ENCODE measurements around the gene FCN1.

Gene FCN1

DNA sequence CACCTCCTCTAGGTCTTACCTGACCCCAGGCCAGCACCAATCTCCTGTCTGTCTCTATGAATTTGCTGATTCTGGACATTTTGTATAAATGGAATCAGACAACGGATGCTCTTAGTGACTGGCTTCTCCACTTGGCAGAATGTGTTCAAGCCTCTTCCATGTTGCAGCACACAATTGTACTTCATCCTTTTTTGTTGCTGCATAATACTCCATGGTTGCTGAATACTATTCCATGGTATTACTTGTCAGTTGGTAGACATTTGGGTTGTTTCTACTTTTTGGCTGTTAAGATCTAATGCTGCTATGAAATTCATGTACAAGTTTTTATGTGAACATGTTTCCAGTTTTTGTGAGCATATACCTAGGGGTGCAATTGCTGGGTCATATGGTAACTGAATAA lies 34.3 kb upstream of the FCN1 start:
- no peak for DNase-seq (ENCODE audit: low read depth, low spot score)

DNA sequence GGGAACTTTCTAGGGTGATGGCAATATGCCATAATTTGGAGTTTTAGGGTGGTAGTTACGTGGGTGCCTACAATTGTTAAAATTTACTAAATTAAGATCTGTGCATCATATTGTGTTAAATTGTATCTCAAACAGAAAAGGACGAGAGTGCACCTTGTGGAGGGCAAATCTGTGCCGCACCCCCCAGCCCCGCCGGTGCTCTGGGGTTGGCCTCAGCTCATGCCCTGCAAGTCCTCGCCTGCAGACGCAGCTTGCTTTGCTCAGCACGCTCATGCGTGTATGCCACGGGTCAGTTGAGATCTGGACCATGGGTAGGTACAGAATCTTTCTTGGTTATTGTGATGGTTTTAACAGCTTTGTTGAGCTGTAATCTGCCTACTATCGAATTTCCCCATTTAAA lies 33.7 kb upstream of the FCN1 start:
- DNase-seq (ENCODE audit: low read depth, low spot score): no peak

DNA sequence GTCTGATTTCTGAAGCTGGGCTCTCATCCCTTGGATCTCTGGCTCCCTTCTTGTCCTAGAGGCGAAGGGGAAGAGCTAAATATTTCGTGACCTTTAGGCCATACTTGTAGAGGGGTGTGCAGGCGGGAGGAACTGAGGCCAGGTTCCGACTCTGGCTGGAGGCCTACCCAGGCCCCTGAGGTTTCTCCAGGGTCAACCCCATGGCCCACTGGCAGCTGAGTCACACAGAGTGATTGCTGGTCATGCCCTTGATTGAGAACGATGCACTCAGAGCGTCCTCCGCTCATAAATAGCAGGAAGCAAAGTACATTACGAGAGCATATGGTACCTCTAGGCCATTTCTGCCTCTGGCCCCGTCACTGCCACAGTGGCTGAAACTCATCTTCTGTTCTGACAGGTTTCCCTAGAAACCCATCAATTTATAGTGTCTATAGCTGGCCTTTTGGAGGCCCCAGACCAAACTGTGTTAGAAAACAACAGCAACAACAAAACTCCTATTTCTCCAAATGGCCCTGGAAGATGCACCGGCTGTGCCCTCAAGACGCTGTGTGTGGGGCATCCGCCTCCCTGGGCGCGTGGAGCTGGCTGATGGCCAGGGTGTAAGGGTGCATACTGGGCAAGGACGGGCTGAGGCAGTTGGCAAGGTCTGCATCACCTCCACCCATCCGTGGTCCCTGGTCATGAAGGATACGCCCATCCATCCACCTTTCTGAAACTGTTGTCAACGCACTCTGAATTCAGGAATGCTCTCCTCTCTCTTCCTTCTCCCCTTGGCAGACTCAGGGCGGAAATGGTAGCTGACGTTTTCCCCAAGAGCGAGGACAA lies 32.9 kb upstream of the FCN1 start:
- DNase-seq (ENCODE audit: low read depth, low spot score): no peak

DNA sequence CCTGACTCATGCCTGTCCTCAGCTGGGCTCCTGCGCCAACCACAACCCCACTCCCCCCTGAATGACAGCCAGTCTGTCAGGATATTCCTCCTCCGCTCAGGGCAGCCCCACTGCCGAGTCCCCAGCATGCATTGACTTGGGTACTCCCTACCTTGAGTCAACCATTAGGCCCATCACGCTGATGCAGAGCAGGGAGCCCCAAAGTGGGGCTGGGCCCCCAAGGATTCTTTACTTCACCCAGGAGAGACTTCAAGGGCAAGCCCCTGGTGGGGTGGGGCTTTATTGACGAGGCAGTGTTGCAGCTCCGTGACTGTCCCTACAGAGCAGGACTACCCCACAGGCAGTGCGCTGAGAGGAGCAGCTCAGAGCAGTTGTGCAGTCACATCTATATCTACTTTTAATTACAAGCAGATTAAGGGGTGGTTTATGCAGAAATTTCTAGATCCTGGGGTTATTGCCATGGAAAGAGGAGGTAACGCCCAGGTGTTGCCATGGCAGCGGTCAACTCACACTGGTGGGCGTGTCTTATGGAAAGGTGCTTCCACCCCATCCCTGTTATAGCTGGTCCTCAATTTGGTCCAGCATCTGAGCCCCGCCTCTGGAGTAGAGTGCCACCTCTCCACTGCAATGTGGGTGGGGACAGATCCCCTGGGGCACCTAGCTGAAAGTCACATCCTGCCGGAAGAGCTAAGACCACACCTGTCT lies 32.1 kb upstream of the FCN1 start:
- no peak for DNase-seq (ENCODE audit: low read depth, low spot score)

DNA sequence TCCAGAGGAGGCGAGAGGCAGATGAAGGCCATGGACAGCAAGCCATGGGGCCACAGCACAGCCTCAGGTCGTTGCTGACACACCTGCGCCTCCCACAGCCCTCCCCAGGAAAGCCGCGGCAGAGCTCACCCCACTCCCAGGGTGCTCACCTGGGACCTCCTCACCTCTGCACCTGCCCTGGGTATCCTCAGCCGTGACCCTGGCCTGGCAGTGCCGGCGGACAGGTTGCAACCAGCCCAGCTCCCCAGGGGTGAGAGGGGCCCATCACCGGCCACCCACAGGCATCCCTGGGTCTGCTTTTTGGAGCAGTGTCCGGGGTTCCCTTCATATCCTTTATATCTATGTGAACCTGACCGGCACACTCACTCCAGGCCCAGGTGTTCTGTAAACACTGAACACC lies 30.4 kb upstream of the FCN1 start:
- no peak for DNase-seq (ENCODE audit: low read depth, low spot score)

DNA sequence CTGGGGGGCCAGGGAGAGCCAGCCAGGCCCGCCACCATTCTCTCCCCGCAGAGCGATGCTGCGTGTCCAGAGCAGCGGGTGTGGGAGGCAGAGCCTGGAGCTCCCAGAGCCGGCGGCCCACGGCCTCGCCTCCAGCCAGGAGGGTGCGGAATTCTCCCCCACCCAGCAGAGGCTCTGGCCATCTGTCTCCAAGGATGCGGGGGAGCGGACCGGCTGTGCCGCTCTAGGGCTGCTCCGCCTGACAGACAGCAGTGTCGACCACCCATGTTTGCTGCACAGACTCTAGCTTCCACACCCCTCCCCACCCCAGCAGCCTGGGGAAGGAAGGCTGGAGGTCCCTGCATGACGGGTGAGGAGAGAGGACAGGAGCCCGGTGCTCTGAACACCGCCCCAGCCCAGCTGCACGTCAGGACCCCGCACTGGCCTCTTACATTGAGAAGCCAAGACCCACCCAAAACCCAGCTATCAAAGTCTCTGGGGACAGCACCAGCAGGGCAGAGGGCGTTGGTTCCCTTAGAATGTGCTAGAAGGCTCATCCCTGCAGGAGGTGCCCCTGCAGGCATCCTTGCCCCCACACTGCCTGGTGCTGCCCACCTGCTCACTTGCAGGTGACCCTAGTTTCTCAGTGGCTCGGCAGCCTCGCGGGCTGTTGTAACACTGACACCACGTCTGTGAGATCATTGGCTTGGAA lies 29.7 kb upstream of the FCN1 start:
- no peak for DNase-seq (ENCODE audit: low read depth, low spot score)

DNA sequence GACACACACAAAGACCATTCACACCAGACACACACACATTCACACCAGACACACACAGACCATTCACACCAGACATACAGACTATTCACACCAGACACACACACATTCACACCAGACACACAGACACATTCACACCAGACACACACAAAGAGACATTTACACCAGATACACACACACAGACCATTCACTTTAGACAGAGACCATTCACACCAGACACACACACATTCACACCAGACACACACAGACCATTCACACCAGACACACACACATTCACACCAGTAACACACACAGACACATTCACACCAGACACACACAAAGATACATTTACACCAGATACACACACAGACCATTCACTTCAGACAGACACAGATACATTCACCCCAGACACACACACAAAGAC lies 29.0 kb upstream of the FCN1 start:
- DNase-seq (ENCODE audit: low read depth, low spot score): no peak

DNA sequence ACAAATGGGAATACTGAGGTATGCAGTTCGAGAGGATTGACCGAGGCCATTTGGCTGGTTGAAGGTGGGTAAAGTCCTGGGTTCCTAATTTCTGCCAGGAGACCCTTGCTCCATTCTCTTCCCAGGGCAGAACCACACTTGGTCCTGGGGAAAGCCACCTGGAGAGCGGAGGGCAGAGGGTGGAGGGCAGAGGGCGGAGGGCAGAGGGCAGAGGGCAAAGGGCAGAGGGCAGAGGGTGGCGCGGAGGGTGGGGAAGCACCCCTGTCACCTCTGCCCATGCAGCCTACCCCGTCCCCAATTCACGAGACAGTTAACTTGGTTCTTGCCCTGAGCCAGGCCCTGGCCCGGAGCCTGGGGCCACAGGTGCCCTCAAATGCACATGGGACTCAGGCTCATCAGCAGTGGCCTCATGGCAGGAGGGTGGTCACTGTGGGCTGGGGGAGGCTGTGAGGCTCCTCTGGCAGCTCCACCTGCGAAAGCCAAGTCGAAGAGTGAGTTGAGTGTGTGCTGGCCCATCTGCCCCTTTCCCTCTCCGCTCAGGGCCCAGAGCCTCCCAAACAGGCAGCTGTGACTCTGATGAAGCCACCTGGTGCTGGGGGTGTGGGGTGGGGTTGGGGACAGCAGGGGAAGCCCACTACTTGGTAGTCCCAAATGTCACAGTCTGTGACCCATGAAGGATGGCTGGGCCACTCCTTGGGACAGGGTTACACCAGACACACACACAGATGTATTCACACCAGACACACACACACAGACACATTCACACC lies 28.0 kb upstream of the FCN1 start:
- DNase-seq (ENCODE audit: low read depth, low spot score): no peak

DNA sequence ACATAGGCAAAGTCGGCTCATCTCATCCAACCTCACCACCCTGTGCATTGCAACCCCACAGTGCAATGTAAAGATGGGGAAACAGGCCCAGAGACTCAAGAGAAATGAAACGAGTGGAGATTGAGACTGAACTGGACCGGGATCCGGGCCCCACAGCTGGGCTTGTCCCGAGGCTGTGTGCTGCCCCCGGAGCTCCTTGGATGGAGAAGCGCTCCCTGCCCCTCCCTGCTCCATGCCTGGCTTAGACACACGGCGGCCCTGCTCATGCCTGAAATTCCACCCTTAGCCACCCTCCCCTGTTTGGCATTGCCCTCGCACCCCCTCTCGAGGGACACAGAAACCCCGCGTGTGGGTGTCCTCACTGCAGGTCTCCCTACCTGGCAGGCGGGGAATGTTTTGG lies 27.2 kb upstream of the FCN1 start:
- no peak for DNase-seq (ENCODE audit: low read depth, low spot score)

DNA sequence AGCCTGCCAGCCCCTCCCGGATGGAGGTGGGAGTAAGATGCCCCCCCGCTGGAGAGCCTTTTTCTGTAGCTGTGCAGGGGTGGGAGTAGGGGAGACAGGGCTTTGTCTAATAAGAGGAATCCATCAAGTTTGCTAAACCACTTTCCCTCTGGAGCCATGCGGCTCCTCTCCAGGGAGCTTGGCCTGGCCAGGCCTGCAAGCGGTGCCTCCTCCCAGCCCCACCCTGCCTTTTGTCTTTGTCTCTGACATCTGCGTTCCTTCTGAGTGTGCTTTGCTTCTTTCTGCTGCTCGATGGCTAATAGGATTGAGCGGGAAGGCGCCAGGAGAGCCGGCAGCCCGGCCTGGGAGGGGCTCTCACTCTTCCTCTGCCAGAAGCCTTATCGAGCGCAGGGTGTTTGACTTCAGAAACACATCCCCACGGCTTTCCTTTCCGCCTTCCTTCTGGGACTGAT lies 26.7 kb upstream of the FCN1 start:
- no peak for DNase-seq (ENCODE audit: low read depth, low spot score)

DNA sequence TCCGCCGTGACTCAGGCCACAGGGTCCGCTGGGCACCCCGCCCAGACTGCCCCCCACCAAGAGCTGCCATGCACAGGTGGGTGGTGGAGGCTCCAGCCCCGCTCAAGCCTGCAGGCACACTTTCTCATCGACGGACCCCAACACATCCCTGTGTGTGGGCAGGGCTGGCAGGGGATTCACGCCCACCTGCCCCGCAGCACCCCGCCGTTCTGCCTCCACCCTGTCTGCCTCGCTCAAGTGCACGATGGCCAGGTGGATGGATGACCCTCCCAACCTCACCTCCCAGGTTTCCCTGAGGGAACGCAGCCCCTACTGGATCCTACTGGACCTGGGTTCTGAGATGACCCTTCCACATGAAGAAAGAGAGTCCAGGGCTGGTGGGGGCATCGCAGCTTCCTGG lies 26.1 kb upstream of the FCN1 start:
- no peak for DNase-seq (ENCODE audit: low read depth, low spot score)

DNA sequence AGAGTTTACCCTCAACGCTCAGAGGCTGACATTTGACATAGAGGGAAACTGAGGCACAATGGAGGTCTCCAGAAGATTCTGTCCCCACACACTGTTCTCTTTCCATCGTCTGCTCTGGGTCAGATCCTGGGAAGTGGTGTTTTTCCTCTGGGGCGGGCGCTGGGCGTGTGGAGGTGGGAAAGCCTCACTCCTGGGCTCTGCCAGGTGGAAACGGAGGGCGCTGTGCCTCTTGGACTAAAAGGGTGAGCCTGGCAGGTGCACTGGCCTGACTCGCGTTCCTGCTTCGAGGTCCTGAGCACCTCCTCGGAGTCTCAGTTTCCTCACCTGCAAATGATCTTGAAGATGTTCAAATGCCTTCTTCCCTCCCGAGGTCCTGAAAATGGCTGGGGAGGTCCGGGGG lies 25.7 kb upstream of the FCN1 start:
- DNase-seq (ENCODE audit: low read depth, low spot score): no peak

DNA sequence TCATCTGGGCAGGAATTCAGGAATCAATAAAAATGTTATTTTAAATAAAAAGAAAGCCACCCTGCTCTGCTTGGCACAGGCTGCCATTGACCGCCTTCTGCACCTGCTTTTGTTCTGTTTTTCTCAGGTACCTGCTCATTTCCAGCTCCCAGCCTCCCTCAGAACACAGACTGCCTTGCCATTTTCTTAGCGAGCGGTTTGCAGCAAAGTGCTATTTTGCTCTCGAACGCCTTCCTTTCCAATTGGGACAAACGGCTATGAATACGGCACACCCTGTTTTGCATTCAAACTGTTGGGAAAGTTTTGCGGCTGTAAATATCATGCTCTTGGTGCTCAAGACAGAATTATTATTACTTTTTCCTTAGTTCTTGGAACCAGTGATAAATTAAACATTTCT lies 25.1 kb upstream of the FCN1 start:
- no peak for DNase-seq (ENCODE audit: low read depth, low spot score)

DNA sequence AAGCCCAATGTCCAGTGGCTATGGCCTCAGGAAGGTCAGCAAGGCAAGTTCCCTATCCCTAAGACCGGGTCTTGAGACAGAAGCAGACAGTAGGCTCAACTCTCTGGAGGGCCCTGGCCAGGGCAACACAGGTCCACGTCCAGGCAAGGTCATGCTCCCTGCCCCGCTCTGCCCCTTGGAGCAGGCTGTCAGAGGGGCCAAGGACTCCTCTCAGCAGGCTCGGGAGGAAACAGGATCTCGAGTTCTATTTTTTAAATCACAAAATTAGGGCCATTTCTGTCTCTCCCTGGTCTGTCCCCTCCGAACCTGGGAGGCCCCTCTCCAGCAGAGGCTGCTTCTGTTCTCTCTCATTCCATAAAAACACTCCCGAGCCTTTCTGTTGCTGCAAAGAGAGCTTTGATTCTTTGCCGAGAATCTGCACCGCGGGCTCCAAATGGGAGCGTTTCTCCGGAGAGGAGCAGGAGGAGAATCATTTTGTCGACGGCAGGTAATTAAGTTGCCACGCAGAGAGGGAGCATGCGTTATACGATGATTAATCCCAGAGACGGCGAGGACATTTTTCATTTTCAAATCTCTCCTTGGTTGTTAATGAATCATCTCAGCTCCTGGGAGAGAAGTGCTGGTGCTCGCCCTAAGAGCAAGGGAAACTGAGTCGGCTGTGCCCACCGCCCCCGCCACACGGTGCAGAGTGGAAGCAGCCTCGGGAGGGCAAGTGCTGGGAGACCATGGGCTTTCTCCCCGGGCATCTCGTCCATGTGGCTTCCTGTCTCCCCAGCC lies 24.5 kb upstream of the FCN1 start:
- no peak for DNase-seq (ENCODE audit: low read depth, low spot score)

DNA sequence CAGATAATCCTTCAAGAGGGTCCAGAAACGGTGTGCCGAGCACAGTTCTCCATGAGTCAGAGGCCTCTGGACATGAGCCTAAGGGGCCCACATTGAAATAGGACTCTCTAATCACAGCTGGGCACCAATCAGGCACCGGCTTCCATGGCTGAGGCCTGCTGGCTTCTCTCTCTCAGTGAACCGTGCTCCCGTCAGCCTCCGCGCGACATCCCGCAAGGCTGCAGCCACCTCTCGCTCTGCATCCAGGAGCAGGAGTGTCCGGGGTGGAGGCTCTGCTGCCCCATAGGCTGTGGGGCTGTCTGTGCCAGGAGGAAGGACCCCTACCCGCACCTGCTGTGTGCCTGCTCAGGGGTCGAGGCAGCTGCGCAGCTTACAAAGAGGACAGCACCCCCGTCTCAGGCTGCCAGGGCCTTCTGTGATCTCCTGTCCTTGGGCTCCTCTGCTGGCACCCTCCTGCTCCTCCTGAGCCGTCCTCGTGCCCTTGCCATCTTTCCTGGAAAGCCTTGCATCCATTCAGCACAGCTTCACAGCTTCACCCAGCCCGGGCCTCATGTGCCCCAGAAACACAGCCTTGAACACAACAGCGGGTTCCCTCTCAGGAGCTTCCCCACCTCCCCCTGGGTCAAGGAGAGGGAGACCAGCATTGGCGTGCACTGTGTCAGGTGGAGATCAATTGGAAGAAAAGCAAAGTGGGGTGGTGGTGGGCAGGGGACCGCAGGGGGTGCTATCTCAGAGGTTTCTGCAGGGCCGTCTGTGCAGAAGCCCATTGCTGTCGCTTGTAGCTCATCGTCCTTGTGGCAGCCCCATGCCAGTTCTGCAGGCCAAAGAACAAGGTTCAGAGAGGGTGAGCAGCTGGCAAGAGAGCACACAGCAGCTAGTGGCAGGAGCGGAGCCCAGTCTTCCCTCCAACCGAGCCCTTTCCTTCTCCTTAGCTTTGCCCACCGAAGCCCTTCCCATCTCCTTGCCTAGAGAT lies 22.8 kb upstream of the FCN1 start:
- no peak for DNase-seq (ENCODE audit: low read depth, low spot score)

DNA sequence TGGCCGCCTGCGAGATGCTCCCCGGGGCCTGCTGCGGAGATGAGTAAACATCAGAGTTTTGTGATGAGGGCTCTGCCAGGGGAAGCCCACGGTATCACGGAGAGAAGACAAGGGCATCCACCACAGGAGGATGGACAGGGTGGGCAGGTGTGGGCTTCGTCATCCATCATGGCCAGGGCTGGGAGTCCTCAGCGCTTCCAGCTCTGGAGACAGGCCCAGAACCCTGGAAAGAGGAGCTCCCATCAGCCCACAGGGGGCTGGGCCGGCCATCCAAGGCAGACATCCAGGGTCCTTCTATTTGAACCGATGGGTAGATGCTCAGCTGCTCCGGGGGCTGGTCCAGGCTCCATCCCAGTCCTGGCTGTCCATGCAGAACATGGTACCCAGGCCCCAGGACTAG lies 22.1 kb upstream of the FCN1 start:
- no peak for DNase-seq (ENCODE audit: low read depth, low spot score)

DNA sequence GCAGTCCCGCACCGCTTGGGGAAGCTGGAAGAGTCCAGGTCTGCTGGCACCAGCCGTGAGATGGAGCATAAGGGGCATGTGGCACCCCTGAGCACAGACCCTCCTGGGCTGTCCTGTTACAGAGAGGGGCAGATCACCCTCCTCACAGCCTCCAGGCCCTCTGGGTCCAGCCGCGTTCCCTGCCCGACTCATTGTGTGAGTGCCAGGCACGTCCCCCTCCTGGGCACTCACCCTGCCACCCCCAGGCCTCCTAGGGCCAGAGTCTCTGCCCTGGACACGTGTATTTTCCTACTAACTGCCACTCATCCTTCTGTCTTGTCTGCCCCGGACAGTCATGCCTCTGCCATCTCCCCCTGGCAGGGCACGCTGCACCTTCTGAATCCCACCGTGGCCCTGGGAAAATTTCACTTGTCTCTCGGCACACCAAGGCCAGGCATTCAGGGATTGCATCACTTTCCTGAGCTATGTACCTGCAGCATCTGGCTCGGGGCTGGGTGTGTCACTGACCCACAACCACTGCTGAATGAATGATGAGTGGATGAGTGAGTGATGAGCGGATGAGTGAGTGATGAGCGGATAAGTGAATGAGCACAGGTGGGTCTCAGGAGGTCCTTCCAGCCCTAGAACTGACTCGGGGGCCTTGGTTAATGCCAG lies 21.5 kb upstream of the FCN1 start:
- no peak for DNase-seq (ENCODE audit: low read depth, low spot score)

DNA sequence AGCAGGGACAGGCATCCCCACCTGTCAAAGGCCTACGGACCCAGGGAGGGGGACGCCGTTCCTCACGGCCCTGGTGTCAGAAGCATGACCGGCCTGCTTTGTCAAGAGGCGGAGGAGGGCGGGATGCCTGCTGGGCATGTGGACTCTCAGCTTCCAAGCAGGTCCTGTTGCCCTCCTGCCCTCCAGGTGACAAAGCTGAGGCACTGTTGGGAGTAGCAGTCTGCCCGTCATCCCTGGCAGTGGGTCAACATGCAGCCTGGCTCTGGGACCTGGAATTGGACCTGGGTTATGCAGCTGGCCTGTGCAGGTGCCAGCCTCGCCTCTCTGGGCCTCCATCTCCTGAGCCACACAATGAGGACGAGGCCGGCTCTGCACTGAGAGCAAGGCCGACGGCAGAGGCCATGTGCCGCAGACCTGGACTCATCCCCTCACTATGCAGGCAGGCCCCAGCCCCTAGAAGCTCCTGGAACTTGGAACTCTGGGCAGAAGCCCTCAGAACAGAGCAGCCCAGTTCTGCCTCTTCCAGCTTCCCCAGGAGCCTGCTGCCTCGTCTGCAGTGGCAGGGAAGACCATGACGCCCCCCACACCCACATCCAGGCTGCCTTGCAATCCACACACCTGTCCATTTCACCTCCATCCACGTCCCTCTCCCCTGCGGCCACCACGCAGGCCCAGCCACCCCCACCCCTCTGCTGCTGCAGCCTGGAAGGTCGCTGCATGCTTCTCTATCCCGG lies 20.8 kb upstream of the FCN1 start:
- DNase-seq (ENCODE audit: low read depth, low spot score): no peak
